ENCODE measurements around the gene REXO1. TPM values are rescaled to one million over a fixed set of nuclear protein-coding genes. Genes with fewer than 3 reads are reported as not detected.
A peak's percentile ranks its signal among the peaks of the same experiment; 100 is the strongest.
"Not testable (repeated sequence)": the region's sequence is repeated elsewhere in the genome, so short reads cannot be mapped to it uniquely, and the experiment has no call there.

The REXO1 gene
- total RNA-seq, 1 experiment from 2014 or later, result 52.1 TPM

GRCh38 chr19:1885398-1886119 is 37.3 kb upstream of the REXO1 start, which contains the start of gene ABHD17A:
Gene ABHD17A, minus strand, starts transcription at chr19:1885496. Its CDS starts 3,930 bp downstream, at chr19:1881566.
- POLR2A ChIA-PET; BruUV-seq (replicated peaks); intact Hi-C loops (cut with micrococcal nuclease; ENCODE audit: unreplicated experiment); H3K36me3 ChIP-seq (ENCODE audit: control insufficient read depth, insufficient read depth, low read length); H3K9me3 ChIP-seq (ENCODE audit: control insufficient read depth, insufficient read depth, low read depth, low read length); DNase-seq (ENCODE audit: low read depth, low spot score); H3K27me3 ChIP-seq (ENCODE audit: control insufficient read depth, insufficient read depth, low read length); in situ Hi-C loops (cut with HindIII; ENCODE audit: low pct_unique_long_range_greater_than_20kb, low sequenced_read_pairs): not testable (repeated sequence)
- CTCF ChIA-PET, result interaction anchor here (0.6 to 0.8 kb wide), 2 partner anchors 9 to 1213 kb away, joined by 4 to 6 read pairs; no protein-coding TSS in a partner anchor
- peak within 1 kb of the TSS; percentile 77 for H3K27ac ChIP-seq (ENCODE audit: low read length)
- peaks cover 22% of the 10 kb centered on the region for H3K4me1 ChIP-seq (ENCODE audit: control insufficient read depth, insufficient read depth, low read length)
- peak within 1 kb of the TSS; percentile 76 to 82 for H3K4me3 ChIP-seq (ENCODE audit: low read depth in 2 of 2, low read length in 2 of 2)
- ATAC-seq, result peak; percentile 98

- ATAC-seq (peak; percentile 52), DNase-seq (ENCODE audit: low read depth, low spot score) (no peak)
- no TSS peak for BruUV-seq (replicated peaks)
- Histone ChIP-seq H3K36me3 (ENCODE audit: control insufficient read depth, insufficient read depth, low read length) (peaks cover 4% of the 10 kb centered on the region; the same call in 1 of the 2 replicates), H3K27ac (ENCODE audit: low read length) (peak overlapping the region; percentile 77), H3K9me3 (ENCODE audit: control insufficient read depth, insufficient read depth, low read depth, low read length) (no peaks in the 10 kb centered on the region), H3K27me3 (ENCODE audit: control insufficient read depth, insufficient read depth, low read length) (no peaks in the 10 kb centered on the region), H3K4me1 (ENCODE audit: control insufficient read depth, insufficient read depth, low read length) (peaks cover 22% of the 10 kb centered on the region), H3K4me3 (ENCODE audit: low read depth in 2 of 2, low read length in 2 of 2) (peak overlapping the region; percentile 76 to 82)
- ChIA-PET POLR2A (no interaction called here), CTCF (interaction anchor here (0.6 to 0.8 kb wide), 2 partner anchors 9 to 1214 kb away, joined by 4 to 6 read pairs; no protein-coding TSS in a partner anchor)
- in situ Hi-C loops (cut with HindIII; ENCODE audit: low pct_unique_long_range_greater_than_20kb, low sequenced_read_pairs), result no loop called here
- no peak for TF ChIP-seq TCF7L2 (IDR thresholded peaks at IDR 0.05; ENCODE audit: low read depth, low read length)
- TF ChIP-seq SIN3A (IDR thresholded peaks at IDR 0.05; ENCODE audit: borderline replicate concordance, insufficient read depth, low read depth, low read length), result no peak
- TF ChIP-seq POLR2AphosphoS5 (IDR thresholded peaks at IDR 0.05; ENCODE audit: low read depth, low read length), result no peak
- no peak for TF ChIP-seq CTCF (IDR thresholded peaks at IDR 0.05)
- no peak for TF ChIP-seq REST (IDR thresholded peaks at IDR 0.05; ENCODE audit: insufficient read depth in 1 of 2, low read depth in 2 of 2, low read length in 1 of 2)
- intact Hi-C loops (cut with micrococcal nuclease; ENCODE audit: unreplicated experiment), result no loop called here
These were observed 36.5 kb upstream of the REXO1 start for GRCh38 chr19:1884719-1885334.

Data from Panc1 (cell line).